ENCODE measurements around the gene CNKSR1. TPM values are rescaled to one million over a fixed set of nuclear protein-coding genes. Genes with fewer than 3 reads are reported as not detected.
A peak's percentile ranks its signal among the peaks of the same experiment; 100 is the strongest.

The CNKSR1 gene
- total and polyA plus RNA-seq, 2 of the 8 experiments (the other 6 are each of a cell fraction or from before 2014, with no cell fraction given) = 13.9 to 14.5 TPM

- Histone ChIP-seq H3K23ac (ENCODE audit: insufficient read length) (no peak overlapping the region), H3K79me1 (ENCODE audit: low read depth, low read length) (peaks cover 4% of the 10 kb centered on the region; the same call in 1 of the 2 replicates), H2BK120ac (replicated peaks; ENCODE audit: low read depth, low read length) (no peak overlapping the region), H3K27ac (ENCODE audit: low read depth, low read length) (no peak overlapping the region), H3K36me3 (ENCODE audit: control insufficient read depth in 2 of 4, insufficient read depth in 4 of 4, low read length in 3 of 4) (no peaks in the 10 kb centered on the region; a peak in 1 of 8 replicates), H3K9ac (replicated peaks in 1 of 4; ENCODE audit: extremely low read depth in 1 of 4, low read depth in 3 of 4, low read length in 3 of 4) (no peak overlapping the region), H3K14ac (ENCODE audit: insufficient read length) (no peak overlapping the region), H3K79me2 (ENCODE audit: control insufficient read depth in 1 of 2, insufficient read depth in 2 of 2, low read length in 2 of 2) (peaks cover 0 to 8% of the 10 kb centered on the region in 2 experiments; a peak in 2 of 4 replicates), H3K18ac (ENCODE audit: extremely low read depth, low read length) (no peak overlapping the region), H4K8ac (ENCODE audit: extremely low read depth, insufficient read depth, low read length) (no peak overlapping the region), H4K5ac (ENCODE audit: insufficient read length, low read depth, low read length) (no peak overlapping the region), H3K23me2 (ENCODE audit: low read depth, low read length) (peaks cover 12% of the 10 kb centered on the region), H3K4ac (replicated peaks; ENCODE audit: insufficient read length, low read depth, low read length) (no peak overlapping the region), H2BK20ac (ENCODE audit: low read length) (no peak overlapping the region), H4K20me1 (replicated peaks in 1 of 2; ENCODE audit: control insufficient read depth in 1 of 2, insufficient read depth in 2 of 2, low read length in 2 of 2) (peaks cover 5 to 7% of the 10 kb centered on the region in 2 experiments), H2BK5ac (ENCODE audit: low read depth, low read length) (no peak overlapping the region), H3K4me3 (ENCODE audit: extremely low read depth in 1 of 4, insufficient read depth in 2 of 4, low read depth in 3 of 4, low read length in 4 of 4) (no peak overlapping the region), H2BK15ac (ENCODE audit: low read length) (0 out of 2 replicates have a peak overlapping the region, but pooled peaks have one; percentile 0), H2AFZ (ENCODE audit: low read length) (no peak overlapping the region), H3K4me2 (ENCODE audit: insufficient read depth in 1 of 2, low read depth in 2 of 2, low read length in 2 of 2) (no peak overlapping the region), H4K91ac (replicated peaks; ENCODE audit: insufficient read length, low read length) (no peak overlapping the region), H2BK12ac (ENCODE audit: low read depth, low read length) (no peak overlapping the region), H3K9me3 (ENCODE audit: insufficient read depth in 2 of 2, low read depth in 1 of 2, low read length in 1 of 2) (no peaks in the 10 kb centered on the region), H3K27me3 (replicated peaks in 1 of 4; ENCODE audit: control insufficient read depth in 3 of 4, extremely low read depth in 1 of 4, insufficient read depth in 3 of 4, low read length in 3 of 4) (peaks cover 18 to 34% (median 30%) of the 10 kb centered on the region in 4 experiments), H2AK5ac (ENCODE audit: low read depth, low read length) (no peak overlapping the region), H3K4me1 (replicated peaks in 1 of 4; ENCODE audit: control insufficient read depth in 3 of 4, insufficient read depth in 4 of 4, low read length in 3 of 4) (peaks cover 5 to 24% (median 15%) of the 10 kb centered on the region in 4 experiments), H3K56ac (replicated peaks; ENCODE audit: insufficient read length, low read depth, low read length) (no peak overlapping the region)
- ChIA-PET CTCF (ENCODE audit: partially characterized antibody) (interaction anchor here (0.6 to 16.2 kb wide), 6 partner anchors 10 to 70 kb away, joined by 3 to 159 read pairs (median 4); partner anchors contain the start of genes CATSPER4 and FAM110D), POLR2A (ENCODE audit: partially characterized antibody) (no interaction called here)
- 84% methylated on average over 4 of the region's 4 CpGs; no CpG with 5 or more reads in 1 of the 2 experiments for WGBS, 2 experiments (ENCODE audit: extremely low coverage in 1 of 2, insufficient coverage in 1 of 2, insufficient read length in 1 of 2, insufficient replicate concordance in 2 of 2, low coverage in 1 of 2, low lambda C conversion rate in 2 of 2, missing lambda C conversion rate in 1 of 2)
- DNase-seq (ENCODE audit: low read depth in 1 of 2, low spot score in 2 of 2) (no peak), FAIRE-seq (no peak)
- TF ChIP-seq KDM4A (IDR thresholded peaks at IDR 0.05; ENCODE audit: low read depth, low read length, severe bottlenecking) (no peak), RFX5 (IDR thresholded peaks at IDR 0.05; ENCODE audit: borderline replicate concordance, low read depth, low read length) (no peak), EGR1 (IDR thresholded peaks at IDR 0.05; ENCODE audit: borderline replicate concordance, low read depth, low read length) (no peak), BACH1 (IDR thresholded peaks at IDR 0.05; ENCODE audit: low read length) (no peak), JUND (IDR thresholded peaks at IDR 0.05; ENCODE audit: low read length) (no peak), E2F6 (IDR thresholded peaks at IDR 0.05) (no peak), RXRA (IDR thresholded peaks at IDR 0.05; ENCODE audit: insufficient read depth, low read depth, low read length) (no peak), CREB1 (IDR thresholded peaks at IDR 0.05) (no peak), FOSL1 (IDR thresholded peaks at IDR 0.05; ENCODE audit: insufficient read depth, low read depth, low read length) (no peak), ATF2 (IDR thresholded peaks at IDR 0.05; ENCODE audit: low read length) (no peak), BRCA1 (IDR thresholded peaks at IDR 0.05; ENCODE audit: low read depth, low read length) (no peak)
Observed at GRCh38 chr1:26166719-26167281, 10.5 kb upstream of the CNKSR1 start.
